MCF 10A (cell line): ENCODE data around the gene ACTN2. TPM values are rescaled to one million over a fixed set of nuclear protein-coding genes. Genes with fewer than 3 reads are reported as not detected.
"Not testable (repeated sequence)": the region's sequence is repeated elsewhere in the genome, so short reads cannot be mapped to it uniquely, and the experiment has no call there.

Experiments
- BruUV-seq: library from RNA; stranded (reverse); fragments of 400-500 nt; replicated peaks from 2 replicates; lab custom pipeline; 2021; lab: Mats Ljungman, UMichigan
- CTCF ChIA-PET: fragments of 300-600 bp; sonication (Branson Sonifier 250); formaldehyde crosslinking; extraction: SDS; loops from one replicate; lab custom pipeline; 2021; ENCODE audit warnings: antibody characterized with exemption, inconsistent platforms; lab: Yijun Ruan, JAX
- POLR2A ChIA-PET: fragments of 300-600, 350-650 bp; sonication (Branson Sonifier 250); formaldehyde crosslinking; extraction: SDS; loops from one replicate; lab custom pipeline; 2020; ENCODE audit warnings: antibody characterized with exemption, inconsistent platforms; lab: Yijun Ruan, JAX
- DNase-seq: peaks from one replicate; pipeline ENCODE4 v3.0.0-alpha.2; 2018; ENCODE audit not compliant: unreplicated experiment
- H3K27ac Mint-ChIP-seq: one replicate; pipeline ENCODE4 v1.8.0; 2022; ENCODE audit warnings: mild to moderate bottlenecking, low read depth, mixed read lengths; ENCODE audit not compliant: unreplicated experiment
- H3K27me3 Mint-ChIP-seq: one replicate; pipeline ENCODE4 v1.8.0; 2022; ENCODE audit warnings: mixed read lengths; ENCODE audit not compliant: insufficient read depth, unreplicated experiment
- H3K36me3 Mint-ChIP-seq: one replicate; pipeline ENCODE4 v1.8.0; 2022; ENCODE audit warnings: mild to moderate bottlenecking, moderate library complexity, mixed read lengths; ENCODE audit not compliant: insufficient read depth, unreplicated experiment
- H3K4me1 Mint-ChIP-seq: one replicate; pipeline ENCODE4 v1.8.0; 2022; ENCODE audit warnings: mixed read lengths; ENCODE audit not compliant: insufficient read depth, unreplicated experiment
- H3K4me3 Mint-ChIP-seq: one replicate; pipeline ENCODE4 v1.8.0; 2022; ENCODE audit warnings: mild to moderate bottlenecking, moderate library complexity, mixed read lengths; ENCODE audit not compliant: unreplicated experiment
- H3K9me3 Mint-ChIP-seq: one replicate; pipeline ENCODE4 v1.8.0; 2022; ENCODE audit warnings: mixed read lengths; ENCODE audit not compliant: unreplicated experiment
- intact Hi-C: fragments of 100-400 bp; cut with micrococcal nuclease; formaldehyde crosslinking; loops from 2 replicates; pipeline ENCODE4 v1.14.1; 2022
- total RNA-seq: library from RNA; stranded (reverse); gene quantifications from 2 replicates; pipeline ENCODE4 v1.2.3, GENCODE V29; 2022
- TF ChIP-seq, protein P1 (sequence below): fragments of 200-600 bp; IDR thresholded peaks from one replicate; pipeline ENCODE4 v1.8.0; 2022; ENCODE audit warnings: antibody characterized with exemption, mild to moderate bottlenecking; ENCODE audit not compliant: unreplicated experiment

ACTN2 gene
- total RNA-seq, 1 experiment from 2014 or later, result not detected

- no peaks in the 10 kb centered on the region for H3K9me3 Mint-ChIP-seq
- H3K27me3 Mint-ChIP-seq, result peaks cover 27% of the 10 kb centered on the region
- no peak overlapping the region for H3K4me3 Mint-ChIP-seq
- ChIA-PET POLR2A (interaction anchor here (1.0 to 1.2 kb wide), 2 partner anchors 20 to 138 kb away, joined by 4 read pairs; partner anchors contain the start of gene MTR), CTCF (interaction anchor here (0.6 to 1.2 kb wide), 4 partner anchors 9 to 46 kb away, joined by 3 to 5 read pairs (median 4); no protein-coding TSS in a partner anchor)
- TF ChIP-seq, protein P1, sequence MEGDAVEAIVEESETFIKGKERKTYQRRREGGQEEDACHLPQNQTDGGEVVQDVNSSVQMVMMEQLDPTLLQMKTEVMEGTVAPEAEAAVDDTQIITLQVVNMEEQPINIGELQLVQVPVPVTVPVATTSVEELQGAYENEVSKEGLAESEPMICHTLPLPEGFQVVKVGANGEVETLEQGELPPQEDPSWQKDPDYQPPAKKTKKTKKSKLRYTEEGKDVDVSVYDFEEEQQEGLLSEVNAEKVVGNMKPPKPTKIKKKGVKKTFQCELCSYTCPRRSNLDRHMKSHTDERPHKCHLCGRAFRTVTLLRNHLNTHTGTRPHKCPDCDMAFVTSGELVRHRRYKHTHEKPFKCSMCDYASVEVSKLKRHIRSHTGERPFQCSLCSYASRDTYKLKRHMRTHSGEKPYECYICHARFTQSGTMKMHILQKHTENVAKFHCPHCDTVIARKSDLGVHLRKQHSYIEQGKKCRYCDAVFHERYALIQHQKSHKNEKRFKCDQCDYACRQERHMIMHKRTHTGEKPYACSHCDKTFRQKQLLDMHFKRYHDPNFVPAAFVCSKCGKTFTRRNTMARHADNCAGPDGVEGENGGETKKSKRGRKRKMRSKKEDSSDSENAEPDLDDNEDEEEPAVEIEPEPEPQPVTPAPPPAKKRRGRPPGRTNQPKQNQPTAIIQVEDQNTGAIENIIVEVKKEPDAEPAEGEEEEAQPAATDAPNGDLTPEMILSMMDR, result no peak
- H3K36me3 Mint-ChIP-seq, result no peaks in the 10 kb centered on the region
- intact Hi-C loops, result no loop called here
- BruUV-seq, result no TSS peak
- no peaks in the 10 kb centered on the region for H3K4me1 Mint-ChIP-seq
- no peak for DNase-seq
- no peak overlapping the region for H3K27ac Mint-ChIP-seq
Observed at GRCh38 chr1:236657398-236657797, 28.9 kb upstream of the ACTN2 start.

GRCh38 chr1:236659792-236660587, 26.3 kb upstream of the ACTN2 start:
- no TSS peak for BruUV-seq

DNA sequence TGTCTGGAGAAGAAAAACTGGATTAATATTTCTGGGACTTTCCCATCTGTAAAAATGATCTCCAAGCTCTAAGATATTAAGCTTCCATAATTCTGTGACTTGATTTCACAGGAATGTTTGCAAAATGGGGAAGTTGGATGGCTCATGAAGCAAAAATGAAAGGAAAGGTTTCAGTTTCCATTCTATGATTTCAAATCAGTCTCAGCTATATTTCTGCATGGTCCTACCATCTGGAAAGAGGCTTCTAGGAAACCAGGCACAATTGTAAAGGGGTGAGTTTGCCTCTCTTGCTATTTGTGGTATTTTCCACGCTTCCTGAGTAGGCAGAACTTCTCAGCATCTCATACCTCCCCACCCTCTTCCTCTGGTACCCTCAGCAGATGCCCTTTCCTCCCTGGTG, 22.4 kb upstream of the ACTN2 start:
- peaks cover 14% of the 10 kb centered on the region for H3K27me3 Mint-ChIP-seq
- intact Hi-C loops, result no loop called here

More at GRCh38 chr1:236659792-236660587, 26.3 kb upstream of the ACTN2 start:
- DNase-seq, result no peak
- Mint-ChIP-seq H3K9me3 (no peaks in the 10 kb centered on the region), H3K27ac (no peak overlapping the region), H3K36me3 (no peaks in the 10 kb centered on the region), H3K4me3 (no peak overlapping the region), H3K27me3 (peaks cover 6% of the 10 kb centered on the region), H3K4me1 (peaks cover 5% of the 10 kb centered on the region)
- TF ChIP-seq, protein P1, result no peak
- intact Hi-C loops, result no loop called here
- CTCF ChIA-PET, result interaction anchor here (0.6 to 0.7 kb wide), 2 partner anchors 128 to 578 kb away, joined by 3 read pairs; no protein-coding TSS in a partner anchor
- POLR2A ChIA-PET, result interaction anchor here (0.7 kb wide), 1 partner anchor 135 kb away, joined by 3 read pairs; no protein-coding TSS in a partner anchor

DNA sequence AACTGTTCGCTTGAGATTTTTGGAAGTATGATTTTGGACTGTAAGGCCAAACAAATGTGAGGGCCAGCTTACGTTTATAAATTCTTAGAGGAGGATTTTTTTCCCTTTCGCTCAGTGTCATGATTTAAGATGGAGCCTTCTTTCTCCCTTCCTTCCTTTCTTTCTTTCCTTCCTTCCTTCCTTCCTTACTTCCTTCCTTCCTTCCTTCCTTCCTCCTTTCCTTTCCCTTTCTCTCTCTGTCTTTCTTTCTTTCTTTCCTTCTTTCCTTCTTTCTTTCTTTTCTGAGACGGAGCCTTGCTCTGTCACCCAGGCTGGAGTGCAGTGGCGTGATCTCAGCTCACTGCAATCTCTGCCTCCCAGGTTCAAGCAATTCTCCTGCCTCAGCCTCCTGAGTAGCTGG, 17.4 kb upstream of the ACTN2 start:
- peaks cover 48% of the 10 kb centered on the region for H3K27me3 Mint-ChIP-seq
- BruUV-seq, H3K27ac Mint-ChIP-seq, H3K9me3 Mint-ChIP-seq, DNase-seq, H3K4me3 Mint-ChIP-seq, intact Hi-C loops, H3K36me3 Mint-ChIP-seq, POLR2A ChIA-PET: not testable (repeated sequence)
- CTCF ChIA-PET, result interaction anchor here (0.6 kb wide), 1 partner anchor 81 kb away, joined by 4 read pairs; no protein-coding TSS in a partner anchor
- peaks cover 11% of the 10 kb centered on the region for H3K4me1 Mint-ChIP-seq

More for the DNA sequence above, 22.4 kb upstream of the ACTN2 start:
- TF ChIP-seq, protein P1, result no peak
- DNase-seq, result no peak
- POLR2A ChIA-PET, result no interaction called here
- Mint-ChIP-seq H3K4me3 (no peak overlapping the region), H3K9me3 (no peaks in the 10 kb centered on the region), H3K4me1 (peaks cover 5% of the 10 kb centered on the region), H3K27ac (no peak overlapping the region), H3K36me3 (no peaks in the 10 kb centered on the region)
- CTCF ChIA-PET, result no interaction called here
- BruUV-seq, result no TSS peak
